Measurements from ENCODE around the gene WDR5. TPM values are rescaled to one million over a fixed set of nuclear protein-coding genes. Genes with fewer than 3 reads are reported as not detected.

WDR5 gene
- total RNA-seq, 1 donor: 22.0 TPM

GRCh38 chr9:134174526-134175290, 38.8 kb downstream of the WDR5 start:
- DNase-seq (ENCODE audit: low read depth): no peak
- TF ChIP-seq CTCF (IDR thresholded peaks at IDR 0.05; ENCODE audit: insufficient read depth, low read depth, low read length): no peak
- no peak overlapping the region for H3K4me3 ChIP-seq (ENCODE audit: low read depth, low read length)

- no peak for DNase-seq (ENCODE audit: low read depth)
Measured at GRCh38 chr9:134175291-134175807, 39.5 kb downstream of the WDR5 start.

GRCh38 chr9:134175808-134176598, 40.1 kb downstream of the WDR5 start:
- no peak for DNase-seq (ENCODE audit: low read depth)

More at GRCh38 chr9:134175291-134175807, 39.5 kb downstream of the WDR5 start:
- TF ChIP-seq CTCF (IDR thresholded peaks at IDR 0.05; ENCODE audit: insufficient read depth, low read depth, low read length): no peak
- no peak overlapping the region for H3K4me3 ChIP-seq (ENCODE audit: low read depth, low read length)

GRCh38 chr9:134176599-134176968, 40.7 kb downstream of the WDR5 start:
- DNase-seq (ENCODE audit: low read depth): no peak
- no peak for TF ChIP-seq CTCF (IDR thresholded peaks at IDR 0.05; ENCODE audit: insufficient read depth, low read depth, low read length)
- no peak overlapping the region for H3K4me3 ChIP-seq (ENCODE audit: low read depth, low read length)

More at GRCh38 chr9:134175808-134176598, 40.1 kb downstream of the WDR5 start:
- H3K4me3 ChIP-seq (ENCODE audit: low read depth, low read length): no peak overlapping the region
- TF ChIP-seq CTCF (IDR thresholded peaks at IDR 0.05; ENCODE audit: insufficient read depth, low read depth, low read length): no peak

- H3K4me3 ChIP-seq (ENCODE audit: low read depth, low read length): no peak overlapping the region
- DNase-seq (ENCODE audit: low read depth): no peak
- no peak for TF ChIP-seq CTCF (IDR thresholded peaks at IDR 0.05; ENCODE audit: insufficient read depth, low read depth, low read length)
Measured at GRCh38 chr9:134177186-134177585, 41.3 kb downstream of the WDR5 start.

GRCh38 chr9:134177624-134178393, 41.9 kb downstream of the WDR5 start:
- no peak for DNase-seq (ENCODE audit: low read depth)
- no peak overlapping the region for H3K4me3 ChIP-seq (ENCODE audit: low read depth, low read length)
- TF ChIP-seq CTCF (IDR thresholded peaks at IDR 0.05; ENCODE audit: insufficient read depth, low read depth, low read length): no peak

All from fibroblast of villous mesenchyme (primary cell).